ENCODE results near the gene GALNT13.

The GALNT13 gene

DNA sequence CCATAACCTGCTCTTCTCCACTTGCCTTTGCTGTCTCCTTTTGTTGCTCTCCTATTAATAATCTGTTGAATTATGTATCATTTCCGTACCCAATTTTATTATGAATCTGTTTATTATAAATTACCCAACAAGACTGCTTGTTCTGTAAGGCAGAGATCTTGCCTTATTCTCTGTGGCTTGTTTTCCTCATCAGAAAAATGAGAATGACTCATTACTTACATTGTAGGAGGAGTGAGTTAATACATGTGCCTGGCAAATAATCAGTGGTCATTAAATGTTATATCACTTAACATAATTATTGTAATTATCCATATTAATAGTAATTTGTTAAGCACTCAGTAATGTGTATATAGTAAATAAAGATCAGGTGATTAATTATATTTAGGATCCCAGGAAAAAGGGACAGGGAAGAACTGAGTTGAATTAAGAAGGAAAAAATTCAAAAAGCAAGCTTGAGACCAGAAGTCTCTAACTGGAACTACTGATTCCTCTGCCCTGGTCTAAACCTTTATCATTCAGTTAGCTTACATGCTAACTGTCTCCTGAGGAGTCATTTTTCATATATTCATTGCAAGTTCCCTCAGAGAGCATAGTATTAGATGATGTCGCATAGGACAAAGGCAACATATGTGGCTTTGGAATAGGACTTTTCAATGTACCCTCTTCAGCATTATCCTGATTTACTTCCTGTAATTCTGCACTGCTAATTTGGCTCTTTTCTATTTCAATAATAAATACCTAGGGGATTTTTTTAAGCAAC lies 335.7 kb downstream of the GALNT13 start:
- H3K4me2 ChIP-seq (ENCODE audit: low read depth, low read length, poor library complexity, severe bottlenecking) = no peak overlapping the region
- H3F3A ChIP-seq (ENCODE audit: low read depth) = no peaks in the 10 kb centered on the region
- H2AFZ ChIP-seq (ENCODE audit: low read length) = no peak overlapping the region
- H3K9me2 ChIP-seq (replicated peaks; ENCODE audit: low read depth, low read length) = no peaks in the 10 kb centered on the region
- H3K79me2 ChIP-seq (ENCODE audit: insufficient read depth, low read length) = no peaks in the 10 kb centered on the region
- H3K27me3 ChIP-seq (ENCODE audit: insufficient read depth, low read length, poor library complexity, severe bottlenecking) = no peaks in the 10 kb centered on the region
- no peaks in the 10 kb centered on the region for H3K4me1 ChIP-seq (ENCODE audit: insufficient read depth, low read length, poor library complexity, severe bottlenecking)
- no peaks in the 10 kb centered on the region for H4K20me1 ChIP-seq (ENCODE audit: insufficient read depth, low read length, poor library complexity, severe bottlenecking)
- no peak overlapping the region for H3K4me3 ChIP-seq (ENCODE audit: low read length, poor library complexity, severe bottlenecking)
- no peaks in the 10 kb centered on the region for H3K36me3 ChIP-seq (ENCODE audit: insufficient read depth, low read length)
- no peak for TF ChIP-seq EZH2phosphoT487 (IDR thresholded peaks at IDR 0.05; ENCODE audit: borderline replicate concordance)
- TF ChIP-seq, protein P1, sequence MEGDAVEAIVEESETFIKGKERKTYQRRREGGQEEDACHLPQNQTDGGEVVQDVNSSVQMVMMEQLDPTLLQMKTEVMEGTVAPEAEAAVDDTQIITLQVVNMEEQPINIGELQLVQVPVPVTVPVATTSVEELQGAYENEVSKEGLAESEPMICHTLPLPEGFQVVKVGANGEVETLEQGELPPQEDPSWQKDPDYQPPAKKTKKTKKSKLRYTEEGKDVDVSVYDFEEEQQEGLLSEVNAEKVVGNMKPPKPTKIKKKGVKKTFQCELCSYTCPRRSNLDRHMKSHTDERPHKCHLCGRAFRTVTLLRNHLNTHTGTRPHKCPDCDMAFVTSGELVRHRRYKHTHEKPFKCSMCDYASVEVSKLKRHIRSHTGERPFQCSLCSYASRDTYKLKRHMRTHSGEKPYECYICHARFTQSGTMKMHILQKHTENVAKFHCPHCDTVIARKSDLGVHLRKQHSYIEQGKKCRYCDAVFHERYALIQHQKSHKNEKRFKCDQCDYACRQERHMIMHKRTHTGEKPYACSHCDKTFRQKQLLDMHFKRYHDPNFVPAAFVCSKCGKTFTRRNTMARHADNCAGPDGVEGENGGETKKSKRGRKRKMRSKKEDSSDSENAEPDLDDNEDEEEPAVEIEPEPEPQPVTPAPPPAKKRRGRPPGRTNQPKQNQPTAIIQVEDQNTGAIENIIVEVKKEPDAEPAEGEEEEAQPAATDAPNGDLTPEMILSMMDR (conservative IDR thresholded peaks at IDR 0.05; ENCODE audit: low read length) = no peak
- H3K9ac ChIP-seq (ENCODE audit: low read depth, low read length, poor library complexity, severe bottlenecking) = no peak overlapping the region
- H3K9me3 ChIP-seq (ENCODE audit: insufficient read depth, low read depth, low read length) = no peaks in the 10 kb centered on the region

DNA sequence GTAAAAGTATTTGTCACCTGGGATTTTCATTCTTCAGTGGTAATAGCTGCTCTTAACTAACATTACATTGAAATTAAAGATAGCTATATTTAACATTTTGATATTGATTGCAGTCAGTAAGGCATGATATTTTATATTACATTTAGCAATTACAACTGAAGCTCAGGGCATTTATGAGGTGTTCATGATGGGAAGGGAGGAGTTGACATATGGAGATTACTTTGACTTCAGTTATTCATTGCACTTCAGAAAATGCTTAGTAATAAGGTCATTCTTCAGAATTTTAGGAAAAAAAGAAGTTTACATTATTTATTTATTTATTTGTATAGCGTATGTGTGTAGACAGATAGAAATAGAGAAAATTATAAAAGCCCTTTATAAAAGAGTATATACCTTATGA lies 352.0 kb downstream of the GALNT13 start:
- H2AFZ ChIP-seq (ENCODE audit: low read length) = no peak overlapping the region
- no peaks in the 10 kb centered on the region for H3F3A ChIP-seq (ENCODE audit: low read depth)
- H3K9me2 ChIP-seq (replicated peaks; ENCODE audit: low read depth, low read length) = no peaks in the 10 kb centered on the region
- no peaks in the 10 kb centered on the region for H4K20me1 ChIP-seq (ENCODE audit: insufficient read depth, low read length, poor library complexity, severe bottlenecking)
- H3K9ac ChIP-seq (ENCODE audit: low read depth, low read length, poor library complexity, severe bottlenecking) = no peak overlapping the region
- no peaks in the 10 kb centered on the region for H3K9me3 ChIP-seq (ENCODE audit: insufficient read depth, low read depth, low read length)
- TF ChIP-seq EZH2phosphoT487 (IDR thresholded peaks at IDR 0.05; ENCODE audit: borderline replicate concordance) = no peak
- TF ChIP-seq, protein P1 (conservative IDR thresholded peaks at IDR 0.05; ENCODE audit: low read length) = no peak
- no peaks in the 10 kb centered on the region for H3K79me2 ChIP-seq (ENCODE audit: insufficient read depth, low read length)
- no peak overlapping the region for H3K4me3 ChIP-seq (ENCODE audit: low read length, poor library complexity, severe bottlenecking)
- no peaks in the 10 kb centered on the region for H3K27me3 ChIP-seq (ENCODE audit: insufficient read depth, low read length, poor library complexity, severe bottlenecking)
- H3K4me2 ChIP-seq (ENCODE audit: low read depth, low read length, poor library complexity, severe bottlenecking) = no peak overlapping the region
- H3K4me1 ChIP-seq (ENCODE audit: insufficient read depth, low read length, poor library complexity, severe bottlenecking) = no peaks in the 10 kb centered on the region
- no peaks in the 10 kb centered on the region for H3K36me3 ChIP-seq (ENCODE audit: insufficient read depth, low read length)

DNA sequence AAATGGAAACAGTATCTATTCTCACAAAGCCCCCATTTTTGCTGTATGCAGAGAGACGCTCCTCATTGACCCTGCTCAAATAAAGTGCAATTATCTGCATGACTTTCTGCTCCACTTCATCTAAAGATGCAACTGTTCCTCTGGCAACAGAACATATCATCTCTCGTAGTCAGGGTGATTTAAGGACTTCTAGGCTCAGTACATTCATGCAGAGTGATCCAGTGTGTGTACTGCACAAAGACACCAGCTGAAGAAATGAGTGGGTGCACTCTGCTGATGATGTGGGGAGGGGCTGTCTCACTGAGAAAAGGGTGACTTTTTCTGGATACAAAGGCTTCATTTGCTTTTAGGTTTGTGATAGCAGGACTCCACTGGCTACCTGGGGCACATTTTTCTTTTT lies 355.2 kb downstream of the GALNT13 start:
- no peaks in the 10 kb centered on the region for H3K9me3 ChIP-seq (ENCODE audit: insufficient read depth, low read depth, low read length)
- H3K4me2 ChIP-seq (ENCODE audit: low read depth, low read length, poor library complexity, severe bottlenecking) = no peak overlapping the region
- TF ChIP-seq, protein P1 (conservative IDR thresholded peaks at IDR 0.05; ENCODE audit: low read length) = no peak
- no peaks in the 10 kb centered on the region for H3K4me1 ChIP-seq (ENCODE audit: insufficient read depth, low read length, poor library complexity, severe bottlenecking)
- H3K36me3 ChIP-seq (ENCODE audit: insufficient read depth, low read length) = no peaks in the 10 kb centered on the region
- H3K27me3 ChIP-seq (ENCODE audit: insufficient read depth, low read length, poor library complexity, severe bottlenecking) = no peaks in the 10 kb centered on the region
- H3F3A ChIP-seq (ENCODE audit: low read depth) = no peaks in the 10 kb centered on the region
- H3K9ac ChIP-seq (ENCODE audit: low read depth, low read length, poor library complexity, severe bottlenecking) = no peak overlapping the region
- H2AFZ ChIP-seq (ENCODE audit: low read length) = no peak overlapping the region
- no peaks in the 10 kb centered on the region for H3K9me2 ChIP-seq (replicated peaks; ENCODE audit: low read depth, low read length)
- H4K20me1 ChIP-seq (ENCODE audit: insufficient read depth, low read length, poor library complexity, severe bottlenecking) = no peaks in the 10 kb centered on the region
- no peak overlapping the region for H3K4me3 ChIP-seq (ENCODE audit: low read length, poor library complexity, severe bottlenecking)
- no peaks in the 10 kb centered on the region for H3K79me2 ChIP-seq (ENCODE audit: insufficient read depth, low read length)
